SK-N-MC (cell line): Measurements from ENCODE around the gene GPR137B.

Source experiments
- EZH2 ChIP-seq: fragments of 200-600 bp; sonication (generic); IDR thresholded peaks from one replicate; pipeline ENCODE4 v1.6.1; 2017; ENCODE audit warnings: antibody characterized with exemption
- FOXP2 ChIP-seq: optimal IDR thresholded peaks from 2 replicates; pipeline ENCODE3; 2011; ENCODE audit warnings: mild to moderate bottlenecking, moderate library complexity; ENCODE audit not compliant: insufficient read depth; ENCODE audit errors: extremely low read length, control extremely low read depth
- POLR2AphosphoS5 ChIP-seq: IDR thresholded peaks from 2 replicates; pipeline ENCODE4 v1.6.1; 2012; ENCODE audit warnings: mild to moderate bottlenecking, low read depth, low read length, borderline replicate concordance

DNA sequence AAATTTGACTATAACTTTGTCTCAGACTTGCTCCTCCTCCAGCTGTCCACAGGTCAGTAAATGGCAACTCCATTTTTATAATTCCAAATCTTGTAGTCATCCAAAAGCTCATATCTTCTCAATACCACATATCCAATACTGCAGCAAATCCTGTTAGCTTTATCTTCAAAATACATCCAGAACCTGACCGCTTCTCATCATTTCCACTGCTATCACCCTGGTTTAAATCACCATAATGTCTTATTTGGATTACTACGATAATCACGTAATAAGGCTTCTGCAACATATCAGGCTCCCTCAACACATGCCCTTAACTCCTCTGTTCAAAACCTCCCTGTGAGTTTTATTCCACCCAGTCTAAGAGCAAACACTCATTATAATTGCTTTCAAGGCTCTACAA lies 104.9 kb downstream of the GPR137B start:
- no peak for TF ChIP-seq EZH2
- TF ChIP-seq POLR2AphosphoS5, result no peak
- no peak for TF ChIP-seq FOXP2
